Neuronal stem cell (in vitro differentiated cells): ENCODE data around the gene EPB41L2.

Experiments
- DNase-seq: peaks from one replicate; pipeline ENCODE4 v3.0.0-alpha.2; 2013; ENCODE audit warnings: low spot score
- H2AFZ ChIP-seq: one replicate; pipeline ENCODE4 v1.6.1; 2013; ENCODE audit warnings: mild to moderate bottlenecking, low read length, inconsistent platforms
- H2AK5ac ChIP-seq: 2 replicates; pipeline ENCODE4 v1.6.1; 2013; ENCODE audit warnings: low read depth, mild to moderate bottlenecking, inconsistent platforms, low read length, moderate library complexity, mixed read lengths
- H2BK120ac ChIP-seq: 2 replicates; pipeline ENCODE4 v1.6.1; 2013; ENCODE audit warnings: low read depth, mild to moderate bottlenecking, inconsistent platforms, low read length, moderate library complexity, mixed read lengths
- H2BK12ac ChIP-seq: one replicate; pipeline ENCODE4 v1.6.1; 2013; ENCODE audit warnings: low read length, inconsistent platforms
- H2BK15ac ChIP-seq: 2 replicates; pipeline ENCODE4 v1.6.1; 2013; ENCODE audit warnings: mild to moderate bottlenecking, low read length, inconsistent platforms, mixed read lengths
- H2BK5ac ChIP-seq: one replicate; pipeline ENCODE4 v1.6.1; 2013; ENCODE audit warnings: inconsistent platforms, mild to moderate bottlenecking, low read length, moderate library complexity
- H3K14ac ChIP-seq: one replicate; pipeline ENCODE4 v1.6.1; 2013; ENCODE audit warnings: low read length, inconsistent platforms
- H3K18ac ChIP-seq: 2 replicates; pipeline ENCODE4 v1.6.1; 2013; ENCODE audit warnings: low read length, inconsistent platforms
- H3K23ac ChIP-seq: 2 replicates; pipeline ENCODE4 v1.6.1; 2013; ENCODE audit warnings: low read depth, mild to moderate bottlenecking, mixed read lengths, low read length, inconsistent platforms; ENCODE audit not compliant: poor library complexity
- H3K27ac ChIP-seq: replicated peaks from 3 replicates; pipeline ENCODE4 v1.5.1; 2013; ENCODE audit warnings: low read length, inconsistent platforms
- H3K27me3 ChIP-seq, 3 experiments: 2 replicates each; pipeline ENCODE4 v1.6.1; 2013; ENCODE audit warnings: low read length in 3 of 3, mild to moderate bottlenecking in 2 of 3, inconsistent platforms in 1 of 3, low read depth in 1 of 3, mixed read lengths in 1 of 3, moderate library complexity in 1 of 3; ENCODE audit not compliant: control insufficient read depth in 3 of 3, insufficient read depth in 3 of 3
- H3K36me3 ChIP-seq, 2 donors: replicated peaks in 1 of 2; 2 replicates each; pipeline ENCODE4 v1.6.1; 2013; ENCODE audit warnings: low read length in 2 of 2; ENCODE audit not compliant: control insufficient read depth in 2 of 2, insufficient read depth in 2 of 2
- H3K4ac ChIP-seq: 2 replicates; pipeline ENCODE4 v1.6.1; 2013; ENCODE audit warnings: inconsistent platforms, mild to moderate bottlenecking, low read length, moderate library complexity
- H3K4me1 ChIP-seq, 2 donors: 1 replicate in 1 of 2; 2 replicates in 1 of 2; pipeline ENCODE4 v1.6.1; 2013; ENCODE audit warnings: low read length in 2 of 2, low read depth in 1 of 2; ENCODE audit not compliant: control insufficient read depth in 2 of 2, insufficient read depth in 1 of 2
- H3K4me2 ChIP-seq: one replicate; pipeline ENCODE4 v1.6.1; 2013; ENCODE audit warnings: mild to moderate bottlenecking, low read length, inconsistent platforms; ENCODE audit not compliant: insufficient read depth, poor library complexity, severe bottlenecking
- H3K4me3 ChIP-seq, 2 donors: 2 replicates each; pipeline ENCODE4 v1.5.1; 2013; ENCODE audit warnings: low read length in 2 of 2, mild to moderate bottlenecking in 2 of 2, inconsistent platforms in 1 of 2, moderate library complexity in 1 of 2
- H3K79me1 ChIP-seq: one replicate; pipeline ENCODE4 v1.6.1; 2013; ENCODE audit warnings: low read depth, mild to moderate bottlenecking, inconsistent platforms, low read length, moderate library complexity
- H3K9ac ChIP-seq: one replicate; pipeline ENCODE4 v1.6.1; 2013; ENCODE audit warnings: mild to moderate bottlenecking, low read depth, low read length, inconsistent platforms; ENCODE audit not compliant: poor library complexity
- H3K9me3 ChIP-seq, 2 donors: replicated peaks in 1 of 2; 2 replicates each; pipeline versions ENCODE3 to v1.6.1; 2013; ENCODE audit warnings: low read length in 2 of 2, mild to moderate bottlenecking in 2 of 2, inconsistent platforms in 1 of 2, low read depth in 1 of 2, mixed read lengths in 1 of 2, moderate library complexity in 1 of 2; ENCODE audit not compliant: control insufficient read depth in 2 of 2, insufficient read depth in 1 of 2
- H4K8ac ChIP-seq: one replicate; pipeline ENCODE4 v1.6.1; 2013; ENCODE audit warnings: low read depth, mild to moderate bottlenecking, inconsistent platforms, low read length, moderate library complexity
- H4K91ac ChIP-seq: one replicate; pipeline ENCODE4 v1.6.1; 2013; ENCODE audit warnings: low read length, low read depth, mild to moderate bottlenecking, inconsistent platforms; ENCODE audit not compliant: poor library complexity
- WGBS, 2 donors: extraction: QIAGEN DNeasy Blood & Tissue Kit; methylation state at CpG; one replicate each; pipeline ENCODE4 v1.1.7; 2013; ENCODE audit warnings: missing lambda C conversion rate in 2 of 2, mixed read lengths in 1 of 2; ENCODE audit not compliant: insufficient read length in 2 of 2, insufficient replicate concordance in 1 of 2; ENCODE audit errors: extremely low coverage in 2 of 2; 5-methylcytosine and 5-hydroxymethylcytosine counted together

EPB41L2 gene

DNA sequence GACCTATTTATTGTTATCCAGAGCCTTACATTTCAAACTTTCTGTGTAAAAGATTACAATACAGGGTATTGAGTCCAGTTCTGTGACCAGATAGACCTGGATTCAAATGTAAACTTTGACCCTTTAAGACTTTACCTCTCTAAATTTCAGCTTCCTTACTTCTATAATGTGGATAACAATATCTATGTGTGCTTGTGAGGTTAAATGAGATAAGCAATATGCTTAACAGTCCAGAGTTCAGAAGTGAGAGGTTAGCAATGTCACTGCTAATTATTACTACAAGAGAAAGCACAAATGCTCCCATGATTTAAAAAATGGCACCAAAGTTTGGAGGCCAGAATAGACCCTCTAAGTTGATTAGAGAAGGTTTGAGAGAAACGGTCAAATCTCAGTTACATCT is 27.5 kb downstream of the EPB41L2 start:
- Histone ChIP-seq H2AK5ac (no peak overlapping the region), H3K27me3 (no peaks in the 10 kb centered on the region), H3K79me1 (peaks cover 2% of the 10 kb centered on the region), H3K4me2 (no peak overlapping the region), H3K9me3 (no peaks in the 10 kb centered on the region), H3K27ac (no peak overlapping the region), H3K23ac (no peak overlapping the region), H3K36me3 (no peaks in the 10 kb centered on the region), H2BK120ac (no peak overlapping the region), H3K4me3 (no peak overlapping the region), H3K9ac (no peak overlapping the region), H3K4me1 (peaks cover 0 to 5% of the 10 kb centered on the region in 2 donors), H2BK12ac (no peak overlapping the region), H3K4ac (no peak overlapping the region), H4K8ac (no peak overlapping the region), H3K14ac (no peak overlapping the region), H3K18ac (no peak overlapping the region), H4K91ac (no peak overlapping the region), H2AFZ (no peak overlapping the region), H2BK5ac (no peak overlapping the region), H2BK15ac (no peak overlapping the region)
- WGBS, 2 donors = no CpG with 5 or more reads among the region's 1 CpG
- no peak for DNase-seq

DNA sequence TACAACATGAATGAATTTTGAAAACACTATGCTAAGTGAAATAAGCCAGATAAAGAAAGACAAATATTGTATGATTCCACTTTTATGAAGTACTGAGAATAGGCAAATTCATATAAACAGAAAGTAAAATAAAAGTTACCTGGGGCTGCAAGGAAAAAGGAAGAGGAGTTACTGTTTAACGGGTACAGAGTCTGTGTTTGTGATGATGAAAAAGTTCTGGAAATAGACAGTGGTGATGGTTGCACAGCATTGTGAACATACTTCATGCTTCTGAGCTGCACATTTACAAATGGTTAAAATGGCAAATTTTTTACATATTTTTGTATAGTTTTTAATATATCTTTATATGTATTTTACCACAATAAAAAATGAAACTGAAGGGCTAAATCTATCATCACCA is 29.4 kb downstream of the EPB41L2 start:
- no peak overlapping the region for H4K91ac ChIP-seq
- H3K18ac ChIP-seq = no peak overlapping the region
- no peak overlapping the region for H2AFZ ChIP-seq
- H2BK15ac ChIP-seq = no peak overlapping the region
- no peak overlapping the region for H3K23ac ChIP-seq
- no peak overlapping the region for H3K4me2 ChIP-seq
- no peak for DNase-seq
- no peak overlapping the region for H3K4me3 ChIP-seq
- no peaks in the 10 kb centered on the region for H3K9me3 ChIP-seq
- peaks cover 4 to 10% of the 10 kb centered on the region in 2 donors for H3K4me1 ChIP-seq
- H2BK5ac ChIP-seq = no peak overlapping the region
- H3K27ac ChIP-seq = no peak overlapping the region
- no peaks in the 10 kb centered on the region for H3K27me3 ChIP-seq
- H2BK12ac ChIP-seq = no peak overlapping the region
- peaks cover 2% of the 10 kb centered on the region for H3K79me1 ChIP-seq
- no peak overlapping the region for H2AK5ac ChIP-seq
- no peaks in the 10 kb centered on the region for H3K36me3 ChIP-seq
- H4K8ac ChIP-seq = no peak overlapping the region
- WGBS, 2 donors = no CpG with 5 or more reads among the region's 1 CpG
- H2BK120ac ChIP-seq = no peak overlapping the region
- no peak overlapping the region for H3K14ac ChIP-seq
- H3K9ac ChIP-seq = no peak overlapping the region
- no peak overlapping the region for H3K4ac ChIP-seq

DNA sequence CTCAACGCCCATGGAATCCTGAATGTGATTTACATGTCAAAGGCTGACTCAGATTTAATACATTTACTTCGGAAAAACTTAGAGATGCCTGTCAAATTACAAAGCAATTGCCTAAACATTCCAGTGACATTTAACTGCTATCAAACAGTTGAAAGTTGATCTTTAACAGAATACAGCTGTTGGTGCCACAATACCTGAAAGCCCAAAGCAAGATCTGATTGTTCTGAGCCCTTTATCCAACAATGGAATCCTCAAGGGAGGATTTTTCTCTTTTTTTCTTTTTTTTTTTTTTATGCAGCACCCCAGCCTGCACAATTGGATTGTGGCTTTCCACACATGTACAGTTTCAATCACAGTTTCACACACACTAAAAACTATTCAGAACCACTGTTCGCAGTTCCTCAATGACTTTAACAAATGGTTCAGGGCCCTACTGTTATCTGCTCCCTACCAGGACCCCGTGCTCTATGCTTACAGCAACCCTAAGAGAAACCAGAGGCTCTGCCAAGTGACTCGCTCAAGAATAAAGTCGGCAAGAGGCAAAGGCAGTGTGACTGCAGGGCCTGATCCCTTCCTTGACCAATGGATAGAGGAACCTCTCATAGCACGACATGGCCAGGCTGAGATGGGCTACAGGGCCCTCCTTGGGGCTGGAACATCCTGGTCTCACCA is 33.3 kb downstream of the EPB41L2 start:
- peak; percentile 11 for DNase-seq
- H4K91ac ChIP-seq = no peak overlapping the region
- H3K4me2 ChIP-seq = no peak overlapping the region
- no peak overlapping the region for H3K23ac ChIP-seq
- H4K8ac ChIP-seq = no peak overlapping the region
- H2AK5ac ChIP-seq = no peak overlapping the region
- no peak overlapping the region for H2BK120ac ChIP-seq
- H2BK12ac ChIP-seq = no peak overlapping the region
- no peak overlapping the region for H3K4ac ChIP-seq
- no peaks in the 10 kb centered on the region for H3K27me3 ChIP-seq
- no peak overlapping the region for H3K4me3 ChIP-seq
- no peak overlapping the region for H2BK15ac ChIP-seq
- no peaks in the 10 kb centered on the region for H3K9me3 ChIP-seq
- H3K4me1 ChIP-seq = peaks cover 6 to 9% of the 10 kb centered on the region in 2 donors
- no peak overlapping the region for H3K18ac ChIP-seq
- peak overlapping the region; percentile 68 for H3K27ac ChIP-seq
- H2BK5ac ChIP-seq = no peak overlapping the region
- H2AFZ ChIP-seq = peak overlapping the region; percentile 9
- no peak overlapping the region for H3K14ac ChIP-seq
- no peaks in the 10 kb centered on the region for H3K36me3 ChIP-seq
- H3K79me1 ChIP-seq = no peaks in the 10 kb centered on the region
- H3K9ac ChIP-seq = no peak overlapping the region
- no CpG with 5 or more reads among the region's 7 CpGs for WGBS, 2 donors

DNA sequence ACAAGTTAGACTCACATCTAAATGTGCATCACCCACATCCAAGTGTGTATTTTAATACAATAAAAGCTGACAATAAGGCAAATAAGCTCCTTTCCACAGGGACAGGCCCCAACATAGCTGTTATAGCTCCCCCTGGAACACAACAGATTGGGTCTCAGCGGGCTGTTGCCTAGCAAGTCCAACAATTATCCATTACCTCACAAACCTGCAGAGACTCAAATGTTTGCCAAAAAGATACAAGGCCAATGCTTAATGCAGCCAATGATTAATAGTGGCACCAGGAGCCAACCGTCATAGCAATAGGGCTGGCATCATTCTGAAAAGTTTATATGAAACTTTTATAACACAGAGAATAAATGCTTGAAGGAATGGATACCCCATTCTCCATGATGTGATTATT is 35.7 kb downstream of the EPB41L2 start:
- Histone ChIP-seq H3K27ac (no peak overlapping the region), H3K4me1 (peaks cover 6 to 13% of the 10 kb centered on the region in 2 donors), H3K23ac (no peak overlapping the region), H2BK12ac (no peak overlapping the region), H3K14ac (no peak overlapping the region), H4K91ac (no peak overlapping the region), H3K9ac (no peak overlapping the region), H2BK120ac (no peak overlapping the region), H3K4ac (no peak overlapping the region), H2BK15ac (no peak overlapping the region), H3K9me3 (peaks cover 0 to 5% of the 10 kb centered on the region in 2 donors), H3K27me3 (no peaks in the 10 kb centered on the region), H3K4me2 (no peak overlapping the region), H3K18ac (no peak overlapping the region), H3K79me1 (no peaks in the 10 kb centered on the region), H3K36me3 (no peaks in the 10 kb centered on the region), H2AFZ (no peak overlapping the region), H4K8ac (no peak overlapping the region), H2BK5ac (no peak overlapping the region), H2AK5ac (no peak overlapping the region), H3K4me3 (no peak overlapping the region)
- no CpG with 5 or more reads among the region's 2 CpGs for WGBS, 2 donors
- DNase-seq = no peak
